ENCODE data around the gene PSMC3IP. TPM values are rescaled to one million over a fixed set of nuclear protein-coding genes. Genes with fewer than 3 reads are reported as not detected.

Gene PSMC3IP
- total and polyA plus RNA-seq, 2 experiments from 2014 or later = 18.5 to 29.5 TPM

DNA sequence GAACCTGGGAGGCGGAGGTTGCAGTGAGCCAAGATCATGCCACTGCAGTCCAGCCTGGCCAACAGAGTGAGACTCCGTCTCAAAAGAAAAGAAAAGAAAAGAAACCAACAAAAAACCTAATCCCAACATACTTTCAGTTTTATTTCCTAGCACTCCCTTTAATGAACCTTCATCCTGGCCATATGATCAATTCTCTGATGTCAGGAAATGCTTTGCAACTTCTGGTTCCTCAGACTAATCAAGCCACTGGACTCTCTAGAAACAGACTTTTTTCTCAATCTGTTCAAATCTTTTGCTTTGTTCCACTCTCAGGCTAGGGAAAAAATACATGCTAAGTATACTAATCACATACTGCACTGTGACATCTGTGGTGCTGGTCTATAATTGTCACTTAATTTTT lies 13.4 kb upstream of the PSMC3IP start:
- Histone ChIP-seq H3K4me3 (no peak overlapping the region), H3K27me3 (ENCODE audit: insufficient read depth) (no peaks in the 10 kb centered on the region), H3K4me1 (ENCODE audit: insufficient read depth) (no peaks in the 10 kb centered on the region), H3K27ac (ENCODE audit: low read depth) (no peak overlapping the region), H3F3A (replicated peaks; ENCODE audit: low read depth) (no peaks in the 10 kb centered on the region), H3K36me3 (ENCODE audit: insufficient read depth) (peaks cover 10% of the 10 kb centered on the region), H3K4me2 (no peak overlapping the region), H2AFZ (no peak overlapping the region), H4K20me1 (replicated peaks; ENCODE audit: insufficient read depth) (0 out of 2 replicates have a peak, but pooled peaks cover 4% of the 10 kb centered on the region), H3K79me2 (replicated peaks; ENCODE audit: insufficient read depth) (peaks cover 4% of the 10 kb centered on the region; the same call in 1 of the 2 replicates), H3K9me2 (ENCODE audit: insufficient read depth) (no peaks in the 10 kb centered on the region)
- Mint-ChIP-seq H3K27me3 (ENCODE audit: insufficient read depth, low read depth, poor library complexity) (peaks cover 5% of the 10 kb centered on the region), H3K36me3 (ENCODE audit: low read depth) (peaks cover 32% of the 10 kb centered on the region), H3K4me1 (no peaks in the 10 kb centered on the region), H3K4me3 (no peak overlapping the region), H3K27ac (no peak overlapping the region), H3K9me3 (no peaks in the 10 kb centered on the region)
- no peak for TF ChIP-seq POLR2AphosphoS5 (IDR thresholded peaks at IDR 0.05; ENCODE audit: low read depth)
- no peak for TF ChIP-seq EZH2phosphoT487 (IDR thresholded peaks at IDR 0.05; ENCODE audit: unreplicated experiment)
- TF ChIP-seq, protein P1, sequence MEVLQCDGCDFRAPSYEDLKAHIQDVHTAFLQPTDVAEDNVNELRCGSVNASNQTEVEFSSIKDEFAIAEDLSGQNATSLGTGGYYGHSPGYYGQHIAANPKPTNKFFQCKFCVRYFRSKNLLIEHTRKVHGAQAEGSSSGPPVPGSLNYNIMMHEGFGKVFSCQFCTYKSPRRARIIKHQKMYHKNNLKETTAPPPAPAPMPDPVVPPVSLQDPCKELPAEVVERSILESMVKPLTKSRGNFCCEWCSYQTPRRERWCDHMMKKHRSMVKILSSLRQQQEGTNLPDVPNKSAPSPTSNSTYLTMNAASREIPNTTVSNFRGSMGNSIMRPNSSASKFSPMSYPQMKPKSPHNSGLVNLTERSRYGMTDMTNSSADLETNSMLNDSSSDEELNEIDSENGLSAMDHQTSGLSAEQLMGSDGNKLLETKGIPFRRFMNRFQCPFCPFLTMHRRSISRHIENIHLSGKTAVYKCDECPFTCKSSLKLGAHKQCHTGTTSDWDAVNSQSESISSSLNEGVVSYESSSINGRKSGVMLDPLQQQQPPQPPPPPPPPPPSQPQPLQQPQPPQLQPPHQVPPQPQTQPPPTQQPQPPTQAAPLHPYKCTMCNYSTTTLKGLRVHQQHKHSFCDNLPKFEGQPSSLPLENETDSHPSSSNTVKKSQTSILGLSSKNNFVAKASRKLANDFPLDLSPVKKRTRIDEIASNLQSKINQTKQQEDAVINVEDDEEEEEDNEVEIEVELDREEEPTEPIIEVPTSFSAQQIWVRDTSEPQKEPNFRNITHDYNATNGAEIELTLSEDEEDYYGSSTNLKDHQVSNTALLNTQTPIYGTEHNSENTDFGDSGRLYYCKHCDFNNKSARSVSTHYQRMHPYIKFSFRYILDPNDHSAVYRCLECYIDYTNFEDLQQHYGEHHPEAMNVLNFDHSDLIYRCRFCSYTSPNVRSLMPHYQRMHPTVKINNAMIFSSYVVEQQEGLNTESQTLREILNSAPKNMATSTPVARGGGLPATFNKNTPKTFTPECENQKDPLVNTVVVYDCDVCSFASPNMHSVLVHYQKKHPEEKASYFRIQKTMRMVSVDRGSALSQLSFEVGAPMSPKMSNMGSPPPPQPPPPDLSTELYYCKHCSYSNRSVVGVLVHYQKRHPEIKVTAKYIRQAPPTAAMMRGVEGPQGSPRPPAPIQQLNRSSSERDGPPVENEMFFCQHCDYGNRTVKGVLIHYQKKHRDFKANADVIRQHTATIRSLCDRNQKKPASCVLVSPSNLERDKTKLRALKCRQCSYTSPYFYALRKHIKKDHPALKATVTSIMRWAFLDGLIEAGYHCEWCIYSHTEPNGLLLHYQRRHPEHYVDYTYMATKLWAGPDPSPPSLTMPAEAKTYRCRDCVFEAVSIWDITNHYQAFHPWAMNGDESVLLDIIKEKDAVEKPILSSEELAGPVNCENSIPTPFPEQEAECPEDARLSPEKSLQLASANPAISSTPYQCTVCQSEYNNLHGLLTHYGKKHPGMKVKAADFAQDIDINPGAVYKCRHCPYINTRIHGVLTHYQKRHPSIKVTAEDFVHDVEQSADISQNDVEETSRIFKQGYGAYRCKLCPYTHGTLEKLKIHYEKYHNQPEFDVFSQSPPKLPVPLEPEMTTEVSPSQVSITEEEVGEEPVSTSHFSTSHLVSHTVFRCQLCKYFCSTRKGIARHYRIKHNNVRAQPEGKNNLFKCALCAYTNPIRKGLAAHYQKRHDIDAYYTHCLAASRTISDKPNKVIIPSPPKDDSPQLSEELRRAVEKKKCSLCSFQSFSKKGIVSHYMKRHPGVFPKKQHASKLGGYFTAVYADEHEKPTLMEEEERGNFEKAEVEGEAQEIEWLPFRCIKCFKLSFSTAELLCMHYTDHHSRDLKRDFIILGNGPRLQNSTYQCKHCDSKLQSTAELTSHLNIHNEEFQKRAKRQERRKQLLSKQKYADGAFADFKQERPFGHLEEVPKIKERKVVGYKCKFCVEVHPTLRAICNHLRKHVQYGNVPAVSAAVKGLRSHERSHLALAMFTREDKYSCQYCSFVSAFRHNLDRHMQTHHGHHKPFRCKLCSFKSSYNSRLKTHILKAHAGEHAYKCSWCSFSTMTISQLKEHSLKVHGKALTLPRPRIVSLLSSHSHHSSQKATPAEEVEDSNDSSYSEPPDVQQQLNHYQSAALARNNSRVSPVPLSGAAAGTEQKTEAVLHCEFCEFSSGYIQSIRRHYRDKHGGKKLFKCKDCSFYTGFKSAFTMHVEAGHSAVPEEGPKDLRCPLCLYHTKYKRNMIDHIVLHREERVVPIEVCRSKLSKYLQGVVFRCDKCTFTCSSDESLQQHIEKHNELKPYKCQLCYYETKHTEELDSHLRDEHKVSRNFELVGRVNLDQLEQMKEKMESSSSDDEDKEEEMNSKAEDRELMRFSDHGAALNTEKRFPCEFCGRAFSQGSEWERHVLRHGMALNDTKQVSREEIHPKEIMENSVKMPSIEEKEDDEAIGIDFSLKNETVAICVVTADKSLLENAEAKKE (CRISPR knock-in tag; IDR thresholded peaks at IDR 0.05) = no peak
- no peak for TF ChIP-seq ZNF331 (CRISPR knock-in tag; IDR thresholded peaks at IDR 0.05; ENCODE audit: low read depth)
- no peak for TF ChIP-seq STAT1 (IDR thresholded peaks at IDR 0.05; ENCODE audit: unreplicated experiment)
- TF ChIP-seq ZNF114 (CRISPR knock-in tag; IDR thresholded peaks at IDR 0.05) = no peak
- TF ChIP-seq, protein P2, sequence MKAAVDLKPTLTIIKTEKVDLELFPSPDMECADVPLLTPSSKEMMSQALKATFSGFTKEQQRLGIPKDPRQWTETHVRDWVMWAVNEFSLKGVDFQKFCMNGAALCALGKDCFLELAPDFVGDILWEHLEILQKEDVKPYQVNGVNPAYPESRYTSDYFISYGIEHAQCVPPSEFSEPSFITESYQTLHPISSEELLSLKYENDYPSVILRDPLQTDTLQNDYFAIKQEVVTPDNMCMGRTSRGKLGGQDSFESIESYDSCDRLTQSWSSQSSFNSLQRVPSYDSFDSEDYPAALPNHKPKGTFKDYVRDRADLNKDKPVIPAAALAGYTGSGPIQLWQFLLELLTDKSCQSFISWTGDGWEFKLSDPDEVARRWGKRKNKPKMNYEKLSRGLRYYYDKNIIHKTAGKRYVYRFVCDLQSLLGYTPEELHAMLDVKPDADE (IDR thresholded peaks at IDR 0.05) = no peak
- TF ChIP-seq NANOG (IDR thresholded peaks at IDR 0.05; ENCODE audit: borderline replicate concordance) = no peak
- TF ChIP-seq, protein P3, sequence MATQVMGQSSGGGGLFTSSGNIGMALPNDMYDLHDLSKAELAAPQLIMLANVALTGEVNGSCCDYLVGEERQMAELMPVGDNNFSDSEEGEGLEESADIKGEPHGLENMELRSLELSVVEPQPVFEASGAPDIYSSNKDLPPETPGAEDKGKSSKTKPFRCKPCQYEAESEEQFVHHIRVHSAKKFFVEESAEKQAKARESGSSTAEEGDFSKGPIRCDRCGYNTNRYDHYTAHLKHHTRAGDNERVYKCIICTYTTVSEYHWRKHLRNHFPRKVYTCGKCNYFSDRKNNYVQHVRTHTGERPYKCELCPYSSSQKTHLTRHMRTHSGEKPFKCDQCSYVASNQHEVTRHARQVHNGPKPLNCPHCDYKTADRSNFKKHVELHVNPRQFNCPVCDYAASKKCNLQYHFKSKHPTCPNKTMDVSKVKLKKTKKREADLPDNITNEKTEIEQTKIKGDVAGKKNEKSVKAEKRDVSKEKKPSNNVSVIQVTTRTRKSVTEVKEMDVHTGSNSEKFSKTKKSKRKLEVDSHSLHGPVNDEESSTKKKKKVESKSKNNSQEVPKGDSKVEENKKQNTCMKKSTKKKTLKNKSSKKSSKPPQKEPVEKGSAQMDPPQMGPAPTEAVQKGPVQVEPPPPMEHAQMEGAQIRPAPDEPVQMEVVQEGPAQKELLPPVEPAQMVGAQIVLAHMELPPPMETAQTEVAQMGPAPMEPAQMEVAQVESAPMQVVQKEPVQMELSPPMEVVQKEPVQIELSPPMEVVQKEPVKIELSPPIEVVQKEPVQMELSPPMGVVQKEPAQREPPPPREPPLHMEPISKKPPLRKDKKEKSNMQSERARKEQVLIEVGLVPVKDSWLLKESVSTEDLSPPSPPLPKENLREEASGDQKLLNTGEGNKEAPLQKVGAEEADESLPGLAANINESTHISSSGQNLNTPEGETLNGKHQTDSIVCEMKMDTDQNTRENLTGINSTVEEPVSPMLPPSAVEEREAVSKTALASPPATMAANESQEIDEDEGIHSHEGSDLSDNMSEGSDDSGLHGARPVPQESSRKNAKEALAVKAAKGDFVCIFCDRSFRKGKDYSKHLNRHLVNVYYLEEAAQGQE (IDR thresholded peaks at IDR 0.05; ENCODE audit: unreplicated experiment) = no peak
- no peak for TF ChIP-seq EZH2 (IDR thresholded peaks at IDR 0.05; ENCODE audit: low read depth, unreplicated experiment)
- TF ChIP-seq JUNB (IDR thresholded peaks at IDR 0.05; ENCODE audit: unreplicated experiment) = no peak
- no peak for TF ChIP-seq CREB1 (CRISPR knock-in tag; IDR thresholded peaks at IDR 0.05; ENCODE audit: low read depth)
- TF ChIP-seq, protein P4, sequence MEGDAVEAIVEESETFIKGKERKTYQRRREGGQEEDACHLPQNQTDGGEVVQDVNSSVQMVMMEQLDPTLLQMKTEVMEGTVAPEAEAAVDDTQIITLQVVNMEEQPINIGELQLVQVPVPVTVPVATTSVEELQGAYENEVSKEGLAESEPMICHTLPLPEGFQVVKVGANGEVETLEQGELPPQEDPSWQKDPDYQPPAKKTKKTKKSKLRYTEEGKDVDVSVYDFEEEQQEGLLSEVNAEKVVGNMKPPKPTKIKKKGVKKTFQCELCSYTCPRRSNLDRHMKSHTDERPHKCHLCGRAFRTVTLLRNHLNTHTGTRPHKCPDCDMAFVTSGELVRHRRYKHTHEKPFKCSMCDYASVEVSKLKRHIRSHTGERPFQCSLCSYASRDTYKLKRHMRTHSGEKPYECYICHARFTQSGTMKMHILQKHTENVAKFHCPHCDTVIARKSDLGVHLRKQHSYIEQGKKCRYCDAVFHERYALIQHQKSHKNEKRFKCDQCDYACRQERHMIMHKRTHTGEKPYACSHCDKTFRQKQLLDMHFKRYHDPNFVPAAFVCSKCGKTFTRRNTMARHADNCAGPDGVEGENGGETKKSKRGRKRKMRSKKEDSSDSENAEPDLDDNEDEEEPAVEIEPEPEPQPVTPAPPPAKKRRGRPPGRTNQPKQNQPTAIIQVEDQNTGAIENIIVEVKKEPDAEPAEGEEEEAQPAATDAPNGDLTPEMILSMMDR (conservative IDR thresholded peaks at IDR 0.05; ENCODE audit: low read depth in 2 of 2) = no peak
- ATAC-seq (no peak), DNase-seq (ENCODE audit: low spot score) (no peak)
